NAMALWA (cell line): ENCODE measurements around the gene ACKR3.

ENCODE experiments used
- DNase-seq: peaks from one replicate; pipeline ENCODE4 v3.0.0-alpha.2; 2015; ENCODE audit warnings: low spot score

The ACKR3 gene

DNA sequence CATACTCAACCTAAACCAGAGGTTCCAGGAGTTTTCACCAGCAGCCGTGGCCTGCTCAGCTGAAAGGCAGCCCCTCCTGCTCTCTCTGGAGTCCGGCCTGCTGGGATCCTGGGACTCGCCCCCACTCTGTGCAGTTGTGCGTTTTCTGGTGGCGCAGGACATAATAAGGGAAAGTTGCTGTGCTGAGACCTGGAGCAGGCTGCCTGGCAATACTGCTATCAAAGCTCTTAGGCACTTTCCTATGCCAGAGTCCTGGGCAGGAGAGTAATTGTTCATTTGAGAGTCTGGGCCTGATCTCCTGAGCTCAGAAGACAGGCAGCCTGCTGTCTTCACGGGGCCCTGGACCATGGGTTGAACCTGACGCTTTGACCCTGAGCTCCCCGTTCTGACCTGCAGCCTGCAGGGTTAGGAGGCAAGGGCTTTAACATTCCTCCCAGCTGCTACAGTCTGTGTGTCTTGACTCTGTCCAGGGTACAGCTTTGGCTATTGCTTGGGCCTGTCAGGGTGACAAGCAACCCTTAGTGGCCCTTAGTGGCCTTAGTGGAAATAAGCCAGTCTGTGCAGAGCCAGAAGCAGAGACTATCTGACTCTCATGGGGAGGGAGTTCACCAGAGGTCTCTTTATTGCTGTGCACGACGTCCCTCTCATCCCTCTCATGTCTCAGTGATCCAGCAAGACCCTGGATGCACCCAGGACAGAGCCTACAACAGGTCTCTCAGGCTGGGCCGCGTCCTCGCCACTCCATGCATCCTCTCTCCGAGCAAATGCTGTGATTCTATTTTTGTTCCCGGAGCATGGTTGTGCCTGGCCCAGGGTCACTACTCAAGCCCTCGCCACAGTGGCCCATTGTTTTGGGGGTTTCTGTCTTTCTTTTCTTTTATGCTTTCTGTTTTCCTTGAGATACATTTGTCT, 60.6 kb downstream of the ACKR3 start:
- no peak for DNase-seq

DNA sequence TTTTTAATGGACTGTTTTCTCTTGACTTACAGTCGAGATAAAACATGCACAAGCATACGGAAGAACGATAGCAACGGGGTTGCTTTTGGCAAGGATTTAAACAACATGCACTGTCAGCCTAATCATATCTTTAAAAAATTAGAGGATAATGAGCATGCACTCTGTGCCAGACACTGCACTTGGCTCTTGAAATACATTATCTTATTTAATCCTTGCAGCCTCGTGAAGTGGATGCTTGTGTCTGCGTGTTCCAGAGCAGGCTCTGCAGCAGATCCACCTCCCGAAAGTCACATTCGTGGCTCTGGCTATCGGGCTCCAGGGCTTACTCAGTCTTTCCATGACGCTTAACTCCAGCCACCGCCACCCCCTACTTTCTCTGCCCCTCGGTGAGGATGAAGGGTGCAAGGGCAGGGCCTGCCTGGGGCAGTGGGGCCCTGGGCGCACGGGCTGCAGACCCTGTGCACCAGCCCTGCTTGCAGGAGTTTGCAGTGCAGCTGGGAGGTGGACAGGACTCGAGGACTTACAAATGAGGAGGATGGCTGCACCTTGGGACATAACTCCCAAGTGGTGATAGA, 61.7 kb downstream of the ACKR3 start:
- DNase-seq = no peak

DNA sequence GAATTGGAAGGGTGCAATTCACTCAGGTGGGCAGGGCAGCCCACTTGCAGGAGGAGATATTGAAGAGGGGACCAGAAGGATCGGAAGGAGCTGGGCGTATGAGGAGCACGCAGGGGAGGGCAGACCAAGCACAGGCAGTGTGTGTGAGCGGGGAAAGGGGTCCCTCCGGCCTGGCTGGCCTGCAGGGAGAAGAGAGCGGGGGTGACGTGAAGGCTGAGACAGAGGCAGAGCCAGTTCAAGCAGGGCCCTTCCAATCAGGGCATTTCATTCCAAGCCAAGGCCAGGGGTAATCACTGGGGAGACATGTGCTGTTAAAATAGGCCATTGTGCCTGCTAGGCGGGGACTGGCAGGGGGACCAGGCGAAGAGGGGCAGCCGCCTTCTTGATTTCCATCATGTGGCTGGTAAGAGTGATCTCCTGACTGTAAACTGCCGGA, 62.2 kb downstream of the ACKR3 start:
- no peak for DNase-seq
